K562 (cell line): ENCODE data around the gene SCN8A. TPM values are rescaled to one million over a fixed set of nuclear protein-coding genes. Genes with fewer than 3 reads are reported as not detected.

Experiments
- ARNT ChIP-seq, 2 experiments: fragments of 450-650 bp; IDR thresholded peaks; 2 replicates each; pipeline ENCODE4 v1.6.1; 2016; ENCODE audit warnings: mild to moderate bottlenecking in 1 of 2
- CEBPZ ChIP-seq: fragments of 150-350 bp; IDR thresholded peaks from 2 replicates; pipeline ENCODE4 v1.6.1; 2014; ENCODE audit warnings: low read depth, mild to moderate bottlenecking, low read length, borderline replicate concordance
- KDM2B ChIP-seq: fragments of 250-450 bp; sonication (Bioruptor Pico); IDR thresholded peaks from 2 replicates; pipeline ENCODE4 v1.8.0; 2021; ENCODE audit warnings: mild to moderate bottlenecking, moderate library complexity
- MXI1 ChIP-seq: IDR thresholded peaks from 2 replicates; pipeline ENCODE4 v1.6.1; 2011; ENCODE audit warnings: low read depth, mild to moderate bottlenecking, improper control_type of control experiment, low read length
- RBFOX2 ChIP-seq: fragments of 200-400 bp; formaldehyde crosslinking; IDR thresholded peaks from 2 replicates; pipeline ENCODE4 v1.6.1; 2017; ENCODE audit warnings: low read depth, mild to moderate bottlenecking, low read length, moderate library complexity
- SIN3A ChIP-seq, 2 experiments: fragments of 150-350 bp in 1 of 2; IDR thresholded peaks; 2 replicates each; pipeline ENCODE4 v1.6.1; 2011 to 2016; ENCODE audit warnings: borderline replicate concordance in 2 of 2, low read depth in 2 of 2, low read length in 2 of 2, mild to moderate bottlenecking in 2 of 2, moderate library complexity in 2 of 2; ENCODE audit not compliant: control insufficient read depth in 1 of 2
- SREBF1 ChIP-seq: fragments of 150-350 bp; IDR thresholded peaks from 2 replicates; pipeline ENCODE4 v1.6.1; 2014; ENCODE audit warnings: antibody characterized with exemption, low read depth, low read length, borderline replicate concordance
- ZNF318 ChIP-seq, 2 experiments: fragments of 450-650 bp; IDR thresholded peaks; 2 replicates each; pipeline ENCODE4 v1.6.1; 2016; ENCODE audit warnings: mild to moderate bottlenecking in 2 of 2, borderline replicate concordance in 1 of 2, low read depth in 1 of 2, moderate library complexity in 1 of 2
- ZNF431 ChIP-seq: sonication (generic); formaldehyde crosslinking; IDR thresholded peaks from 2 replicates; pipeline ENCODE4 v1.8.0; 2022; ENCODE audit warnings: mild to moderate bottlenecking, missing genetic modification reagents
- ZNF444 ChIP-seq: fragments of 250-450 bp; sonication (Bioruptor Pico); IDR thresholded peaks from 2 replicates; pipeline ENCODE4 v1.4.0; 2020; ENCODE audit warnings: mild to moderate bottlenecking, moderate library complexity
- polyA plus RNA-seq, 8 experiments: library from polyadenylated mRNA; depleted of rRNA in 4 of 8; stranded (reverse) in 5 of 8; unstranded in 3 of 8; fragments of >200 nt; fragmentation: Nextera tagmentation in 2 of 8; fragmentation: Illumina TruSeq in 1 of 8; extraction: Ambion mirVana in 2 of 8; extraction: Trizol in 1 of 8; gene quantifications; 2 replicates each; pipeline versions ENCODE4 v1.2.1 to v1.2.3, GENCODE V29; 2011 to 2014; ENCODE audit warnings: inconsistent platforms in 1 of 8, missing spikeins in 1 of 8
- total RNA-seq, 7 experiments: library from RNA; depleted of rRNA in 6 of 7; stranded (reverse); fragments of >200 nt in 6 of 7; fragmentation: Illumina TruSeq in 2 of 7; extraction: Trizol in 2 of 7; gene quantifications; 2 replicates each; pipeline versions ENCODE4 v1.2.1 to v1.2.3, GENCODE V29; 2011 to 2021; ENCODE audit warnings: low replicate concordance in 1 of 7
- TF ChIP-seq, protein P1 (sequence below), 2 experiments: IDR thresholded peaks; 2 replicates each; pipeline ENCODE4 v1.6.1; 2012; ENCODE audit warnings: improper control_type of control experiment in 2 of 2, low read depth in 2 of 2, low read length in 2 of 2, borderline replicate concordance in 1 of 2

The SCN8A gene
- total and polyA plus RNA-seq, 9 of the 15 experiments (the other 6 are each of a cell fraction or from before 2014, with no cell fraction given), result 0.03 to 0.29 (median 0.15) TPM; not detected in 1

GRCh38 chr12:51590347-51591015 lies 552 bp upstream of the SCN8A start (continued):
- TF ChIP-seq ZNF318 (IDR thresholded peaks at IDR 0.05; ENCODE audit: borderline replicate concordance in 1 of 2, low read depth in 1 of 2), result no peak
- TF ChIP-seq KDM2B (CRISPR knock-in tag), result no peak
- TF ChIP-seq ZNF444 (CRISPR knock-in tag), result no peak
- TF ChIP-seq SREBF1, result no peak
- no peak for TF ChIP-seq ARNT (IDR thresholded peaks at IDR 0.05)
- TF ChIP-seq CEBPZ, result no peak
- TF ChIP-seq, protein P1, sequence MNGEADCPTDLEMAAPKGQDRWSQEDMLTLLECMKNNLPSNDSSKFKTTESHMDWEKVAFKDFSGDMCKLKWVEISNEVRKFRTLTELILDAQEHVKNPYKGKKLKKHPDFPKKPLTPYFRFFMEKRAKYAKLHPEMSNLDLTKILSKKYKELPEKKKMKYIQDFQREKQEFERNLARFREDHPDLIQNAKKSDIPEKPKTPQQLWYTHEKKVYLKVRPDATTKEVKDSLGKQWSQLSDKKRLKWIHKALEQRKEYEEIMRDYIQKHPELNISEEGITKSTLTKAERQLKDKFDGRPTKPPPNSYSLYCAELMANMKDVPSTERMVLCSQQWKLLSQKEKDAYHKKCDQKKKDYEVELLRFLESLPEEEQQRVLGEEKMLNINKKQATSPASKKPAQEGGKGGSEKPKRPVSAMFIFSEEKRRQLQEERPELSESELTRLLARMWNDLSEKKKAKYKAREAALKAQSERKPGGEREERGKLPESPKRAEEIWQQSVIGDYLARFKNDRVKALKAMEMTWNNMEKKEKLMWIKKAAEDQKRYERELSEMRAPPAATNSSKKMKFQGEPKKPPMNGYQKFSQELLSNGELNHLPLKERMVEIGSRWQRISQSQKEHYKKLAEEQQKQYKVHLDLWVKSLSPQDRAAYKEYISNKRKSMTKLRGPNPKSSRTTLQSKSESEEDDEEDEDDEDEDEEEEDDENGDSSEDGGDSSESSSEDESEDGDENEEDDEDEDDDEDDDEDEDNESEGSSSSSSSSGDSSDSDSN (IDR thresholded peaks at IDR 0.05; ENCODE audit: borderline replicate concordance in 1 of 2, low read depth in 2 of 2, low read length in 2 of 2), result peak in 1 of 2 experiments; percentile 55; a peak in 1 of 4 replicates
- TF ChIP-seq RBFOX2, result 0 out of 2 replicates have a peak, but pooled peaks have one; percentile 14
- no peak for TF ChIP-seq ZNF431 (CRISPR knock-in tag)
- no peak for TF ChIP-seq MXI1
- peak in 1 of 2 experiments; percentile 51; a peak in 1 of 4 replicates for TF ChIP-seq SIN3A (IDR thresholded peaks at IDR 0.05; ENCODE audit: borderline replicate concordance in 2 of 2, control insufficient read depth in 1 of 2, low read depth in 2 of 2, low read length in 2 of 2)
